NCI-H146 (cell line): ENCODE results near the gene BCL2A1.
"Not testable (repeated sequence)": the region's sequence is repeated elsewhere in the genome, so short reads cannot be mapped to it uniquely, and the experiment has no call there.

Experiments
- DNase-seq: peaks from one replicate; lab custom pipeline; 2025; lab: John Stamatoyannopoulos, UW

Gene BCL2A1

DNA sequence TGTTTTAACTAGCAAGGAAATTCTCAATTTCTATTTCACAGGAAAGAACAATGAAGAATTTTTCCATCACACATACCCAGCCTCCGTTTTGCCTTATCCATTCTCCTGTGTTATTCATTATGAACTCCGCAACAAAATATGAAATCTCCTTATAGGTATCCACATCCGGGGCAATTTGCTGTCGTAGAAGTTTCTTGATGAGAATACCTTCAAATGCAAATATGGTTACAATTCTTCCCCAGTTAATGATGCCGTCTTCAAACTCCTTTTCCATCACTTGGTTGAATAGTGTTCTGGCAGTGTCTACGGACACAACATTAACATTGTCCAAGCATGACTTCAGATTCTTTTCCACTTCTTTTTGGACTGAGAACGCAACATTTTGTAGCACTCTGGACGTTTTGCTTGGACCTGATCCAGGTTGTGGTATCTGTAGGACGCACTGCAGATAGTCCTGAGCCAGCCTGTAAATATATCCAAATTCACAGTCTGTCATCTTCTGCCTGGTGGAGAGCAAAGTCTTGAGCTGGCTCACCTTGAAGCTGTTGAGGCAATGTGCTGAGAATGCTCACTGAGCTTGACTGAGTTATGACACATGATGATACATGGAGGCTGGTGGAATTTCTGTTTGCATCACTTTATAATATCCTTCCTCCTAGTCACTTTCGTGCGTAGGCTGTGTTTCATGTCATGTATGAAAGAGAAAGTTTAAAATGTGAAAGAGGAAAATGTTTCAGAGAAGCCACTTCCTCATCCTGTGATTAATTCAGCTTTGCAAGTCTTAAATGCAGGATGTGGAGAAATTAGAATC lies at the start of gene BCL2A1:
BCL2A1 (minus strand) TSS at position 573 of the 811 bp plus-strand sequence; CDS start at position 496, 77 bp downstream.
- no peak for DNase-seq

DNA sequence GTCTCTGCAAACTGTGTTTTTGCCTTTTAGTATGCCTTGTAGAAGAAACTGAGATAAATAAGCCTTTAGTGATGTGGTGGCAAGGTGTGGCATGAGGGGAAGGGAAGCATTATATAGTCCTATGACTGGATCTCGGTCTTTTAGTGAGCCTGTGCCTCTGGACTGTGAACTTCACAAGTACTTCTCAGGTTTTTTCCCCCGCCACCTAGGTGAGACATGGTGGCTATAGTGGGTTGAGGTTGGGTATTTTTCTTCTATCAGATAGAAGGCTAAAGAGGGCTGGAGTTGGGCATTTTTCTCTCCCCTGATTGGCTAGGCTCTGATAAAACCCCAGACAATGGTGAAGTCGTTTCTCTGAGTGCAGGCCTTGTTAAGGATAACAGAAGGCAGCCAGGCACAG lies 49.7 kb upstream of the BCL2A1 start:
- DNase-seq, result no peak

DNA sequence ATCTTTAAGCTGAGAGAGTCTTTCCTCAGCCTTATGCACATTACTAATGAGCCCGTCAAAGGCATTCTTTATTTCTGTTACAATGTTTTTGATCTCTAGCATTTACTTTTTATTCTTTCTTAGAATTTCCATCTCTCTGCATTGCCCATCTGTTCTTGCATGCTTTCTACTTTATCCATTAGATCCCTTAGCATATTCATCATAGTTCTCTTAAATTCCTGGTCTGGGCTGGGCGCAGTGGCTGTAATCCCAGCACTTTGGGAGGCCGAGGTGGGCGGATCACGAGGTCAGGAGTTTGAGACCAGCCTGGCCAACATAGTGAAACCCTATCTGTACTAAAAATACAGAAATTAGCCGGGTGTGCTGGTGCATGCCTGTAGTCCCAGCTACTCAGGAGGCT lies 49.2 kb upstream of the BCL2A1 start:
- not testable (repeated sequence) for DNase-seq

DNA sequence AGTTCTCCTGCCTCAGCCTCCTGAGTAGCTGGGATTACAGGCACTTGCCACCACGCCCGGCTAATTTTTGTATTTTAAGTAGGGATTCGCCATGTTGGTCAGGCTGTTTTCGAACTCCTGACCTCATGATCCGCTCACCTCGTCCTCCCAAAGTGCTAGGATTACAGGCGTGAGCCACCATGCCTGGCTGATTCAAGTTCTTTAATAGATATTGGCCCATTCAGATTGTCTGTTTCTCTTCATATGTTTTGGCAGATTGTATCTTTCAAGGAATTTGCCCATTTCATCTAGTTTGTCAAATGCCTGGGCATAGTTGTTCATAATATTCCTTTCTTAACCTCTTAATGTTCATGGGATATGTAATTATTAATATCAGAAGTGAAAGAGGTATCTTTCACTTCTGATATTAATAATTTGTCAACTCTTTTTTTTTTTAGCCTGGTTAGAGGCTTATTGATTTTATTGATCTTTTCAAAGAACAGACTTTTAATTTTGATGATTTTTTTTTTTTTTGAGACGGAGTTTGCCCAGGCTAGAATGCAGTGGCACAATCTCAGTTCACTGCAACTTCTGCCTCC lies 48.3 kb upstream of the BCL2A1 start:
- DNase-seq, result no peak

DNA sequence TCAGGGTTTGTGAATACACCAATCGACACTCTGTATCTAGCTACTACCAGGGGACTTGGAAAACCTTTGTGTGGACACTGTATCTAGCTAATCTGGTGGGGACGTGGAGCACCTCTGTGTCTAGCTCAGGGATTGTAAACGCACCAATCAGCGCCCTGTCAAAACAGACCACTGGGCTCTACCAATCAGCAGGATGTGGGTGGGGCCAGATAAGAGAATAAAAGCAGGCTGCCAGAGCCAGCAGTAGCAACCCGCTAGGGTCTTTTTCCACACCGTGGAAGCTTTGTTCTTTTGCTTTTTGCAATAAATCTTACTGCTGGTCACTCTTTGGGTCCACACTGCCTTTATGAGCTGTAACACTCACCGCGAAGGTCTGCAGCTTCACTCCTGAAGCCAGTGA lies 46.1 kb upstream of the BCL2A1 start:
- DNase-seq, result not testable (repeated sequence)

DNA sequence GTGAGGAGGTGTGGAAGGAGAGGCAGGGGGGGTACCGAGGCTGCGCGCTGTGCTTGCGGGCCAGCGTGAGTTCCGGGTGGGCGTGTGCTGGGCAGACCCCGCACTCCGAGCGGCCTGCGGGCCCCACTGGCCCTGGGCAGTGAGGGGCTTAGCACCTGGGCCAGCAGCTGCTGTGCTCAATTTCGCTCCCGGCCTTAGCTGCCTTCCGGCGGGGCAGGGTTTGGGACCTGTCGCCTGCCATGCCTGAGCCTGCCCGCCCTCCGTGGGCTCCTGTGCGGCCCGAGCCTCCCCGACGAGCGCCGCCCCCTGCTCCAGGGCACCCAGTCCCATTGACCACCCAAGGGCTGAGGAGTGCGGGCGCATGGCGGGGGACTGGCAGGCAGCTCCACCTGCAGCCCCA lies 45.5 kb upstream of the BCL2A1 start:
- DNase-seq, result not testable (repeated sequence)

DNA sequence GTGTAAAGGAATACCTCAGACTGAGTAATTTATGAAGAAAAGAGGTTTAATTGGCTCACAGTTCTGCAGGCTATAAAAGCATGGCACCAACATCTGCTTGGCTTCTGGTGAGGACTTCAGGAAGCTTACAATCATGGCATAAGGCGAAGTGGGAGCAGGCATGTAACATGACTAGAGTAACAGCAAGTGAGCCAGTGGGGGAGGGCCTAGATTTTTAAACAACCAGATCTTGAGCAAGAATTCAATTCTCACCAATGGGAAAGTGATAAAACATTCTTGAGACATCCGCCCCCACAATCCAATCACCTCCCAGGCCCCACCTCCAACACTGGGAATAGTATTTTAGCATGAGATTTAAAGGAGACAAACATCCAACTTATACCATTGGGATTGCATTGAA lies 44.2 kb upstream of the BCL2A1 start:
- no peak for DNase-seq

DNA sequence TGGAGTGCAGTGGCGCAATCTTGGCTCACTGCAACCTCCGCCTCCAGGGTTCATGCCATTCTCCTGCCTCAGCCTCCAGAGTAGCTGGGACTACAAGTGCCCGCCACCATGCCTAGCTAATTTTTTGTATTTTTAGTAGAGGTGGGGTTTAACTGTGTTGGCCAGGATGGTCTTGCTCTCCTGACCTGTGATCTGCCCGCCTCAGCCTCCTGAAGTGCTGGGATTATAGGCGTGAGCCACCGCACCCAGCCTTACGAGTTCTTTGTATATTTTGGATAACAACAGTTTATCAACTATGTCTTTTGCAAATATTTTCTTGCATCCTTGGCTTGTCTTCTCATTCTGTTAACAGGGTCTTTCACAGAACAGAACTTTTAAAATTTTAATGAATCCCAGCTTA lies 43.2 kb upstream of the BCL2A1 start:
- DNase-seq, result not testable (repeated sequence)

DNA sequence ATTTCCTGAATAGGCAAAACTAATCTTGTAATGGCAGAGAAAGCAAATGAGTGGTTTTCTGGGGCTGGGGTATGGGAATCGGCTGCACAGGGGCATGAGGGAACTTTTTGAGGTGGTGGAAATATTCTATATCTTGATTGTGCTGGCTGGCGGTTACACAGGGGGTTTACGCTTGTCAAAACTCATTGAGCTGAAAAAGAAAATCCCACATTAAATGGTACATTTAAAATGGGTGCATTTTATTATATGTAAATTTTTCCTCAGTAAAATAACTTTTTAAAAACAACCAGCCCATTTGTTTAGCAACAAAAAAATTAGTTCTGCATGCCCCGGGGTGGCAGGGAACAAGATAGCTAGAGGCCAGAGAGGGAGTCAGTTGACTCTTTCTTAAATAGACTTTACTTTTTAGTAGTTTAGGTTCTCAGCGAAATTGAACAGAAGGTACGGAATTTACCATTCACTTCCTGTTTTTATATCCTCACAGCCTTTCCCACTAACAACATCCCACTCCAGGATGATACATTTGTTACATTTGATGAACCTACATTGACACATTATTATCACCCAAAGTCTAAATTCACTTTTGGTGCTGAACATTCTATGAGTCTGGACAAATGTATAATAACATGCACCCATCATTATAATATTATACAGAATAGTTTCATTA lies 41.2 kb upstream of the BCL2A1 start:
- DNase-seq, result no peak

DNA sequence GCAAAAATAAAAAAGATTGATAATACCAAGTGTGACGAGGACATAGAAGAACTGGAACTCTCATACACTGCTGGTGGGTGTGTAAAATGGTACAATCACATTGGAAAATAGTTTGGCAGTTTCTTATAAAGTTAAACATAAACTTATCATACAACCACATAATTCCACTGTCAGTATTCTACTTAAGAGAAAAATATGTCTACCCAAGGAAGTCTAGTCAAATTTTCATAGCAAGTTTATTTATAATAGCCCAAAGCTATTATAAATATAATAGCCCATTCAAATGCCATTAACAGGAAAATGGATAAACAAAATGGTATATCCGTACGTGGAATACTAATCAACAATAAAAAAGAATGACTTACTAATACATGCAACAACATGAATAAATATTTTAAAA lies 40.6 kb upstream of the BCL2A1 start:
- no peak for DNase-seq

DNA sequence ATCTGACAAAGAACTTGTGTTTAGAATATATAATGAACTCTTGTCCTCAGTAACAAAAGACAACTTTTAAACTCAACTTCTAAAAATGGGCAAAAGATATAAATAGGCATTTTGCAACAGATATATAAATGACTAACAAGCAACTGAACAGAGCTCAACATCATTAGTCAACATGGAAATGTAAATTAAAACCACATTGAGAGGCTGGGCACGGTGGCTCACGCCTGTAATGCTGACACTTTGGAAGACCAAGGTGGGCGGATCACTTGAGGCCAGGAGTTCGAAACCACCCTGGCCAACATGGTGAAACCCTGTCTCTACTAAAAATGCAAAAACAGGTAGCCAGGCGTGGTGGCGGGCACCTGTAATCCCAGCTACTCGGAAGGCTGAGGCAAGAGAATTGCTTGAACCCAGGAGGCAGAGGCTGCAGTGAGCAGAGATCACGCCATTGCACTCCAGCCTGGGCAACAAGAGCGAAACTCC lies 40.1 kb upstream of the BCL2A1 start:
- not testable (repeated sequence) for DNase-seq

DNA sequence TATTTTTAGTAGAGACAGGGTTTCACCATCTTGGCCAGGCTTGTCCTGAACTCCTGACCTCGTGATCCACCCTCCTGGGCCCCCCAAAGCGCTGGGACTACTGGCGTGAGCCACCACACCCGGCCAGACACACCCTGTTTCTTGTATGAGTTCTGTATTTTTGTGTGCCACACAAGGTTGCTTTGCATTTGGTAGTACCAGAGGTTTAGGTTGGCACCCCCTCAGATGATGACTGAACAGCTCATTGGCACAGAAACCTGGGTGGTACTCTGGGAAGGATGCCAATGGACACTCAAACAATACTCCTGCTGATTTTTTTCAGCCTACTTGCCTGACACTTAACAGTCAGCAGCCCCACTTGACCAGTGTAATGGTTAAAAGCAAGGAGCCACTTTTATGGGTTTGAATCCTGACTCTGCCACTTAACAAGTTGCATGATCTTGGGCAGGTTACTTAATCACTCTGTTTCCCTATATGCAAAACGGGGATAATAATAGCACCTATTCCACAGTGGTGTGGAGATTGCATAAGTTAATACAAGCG lies 39.2 kb upstream of the BCL2A1 start:
- DNase-seq, result no peak

DNA sequence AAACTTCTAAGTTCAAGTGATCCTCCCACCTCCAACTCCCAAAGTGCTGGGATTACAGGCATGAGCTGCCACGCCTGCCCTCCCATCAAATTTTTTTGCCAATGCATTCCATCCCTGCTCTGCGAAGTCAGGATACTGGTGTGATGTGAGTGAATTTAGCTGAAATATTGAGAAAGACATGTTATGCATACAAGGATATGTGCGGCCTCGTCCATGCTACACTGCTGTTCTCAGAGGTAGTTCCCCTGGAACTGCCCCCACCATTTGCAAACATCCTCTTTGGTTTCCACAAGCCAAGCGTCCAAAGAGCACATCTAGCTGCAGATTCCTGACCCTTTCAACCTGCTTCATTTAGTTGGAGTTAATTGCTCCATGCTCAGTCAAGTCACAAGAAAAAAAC lies 36.5 kb upstream of the BCL2A1 start:
- peak; percentile 3 for DNase-seq

DNA sequence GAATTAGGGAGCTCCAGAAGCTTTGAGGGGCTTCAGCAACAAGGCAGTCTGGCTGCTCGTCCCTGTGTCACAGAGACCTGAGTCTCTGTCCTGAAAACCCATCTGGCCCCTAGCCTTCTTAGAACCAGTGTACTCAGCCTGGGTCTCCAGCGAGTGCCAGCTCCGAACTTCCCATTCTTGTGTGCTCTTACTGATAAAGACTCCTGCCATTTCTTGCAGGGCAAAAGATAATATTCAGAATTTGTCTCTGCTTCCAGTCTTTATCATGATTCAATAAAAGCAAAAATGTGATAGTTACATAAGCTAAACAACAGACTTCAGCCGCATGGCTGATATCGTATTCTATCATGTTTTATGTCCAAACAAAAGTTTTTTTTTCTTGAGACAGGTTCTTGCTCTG lies 36.0 kb upstream of the BCL2A1 start:
- no peak for DNase-seq

DNA sequence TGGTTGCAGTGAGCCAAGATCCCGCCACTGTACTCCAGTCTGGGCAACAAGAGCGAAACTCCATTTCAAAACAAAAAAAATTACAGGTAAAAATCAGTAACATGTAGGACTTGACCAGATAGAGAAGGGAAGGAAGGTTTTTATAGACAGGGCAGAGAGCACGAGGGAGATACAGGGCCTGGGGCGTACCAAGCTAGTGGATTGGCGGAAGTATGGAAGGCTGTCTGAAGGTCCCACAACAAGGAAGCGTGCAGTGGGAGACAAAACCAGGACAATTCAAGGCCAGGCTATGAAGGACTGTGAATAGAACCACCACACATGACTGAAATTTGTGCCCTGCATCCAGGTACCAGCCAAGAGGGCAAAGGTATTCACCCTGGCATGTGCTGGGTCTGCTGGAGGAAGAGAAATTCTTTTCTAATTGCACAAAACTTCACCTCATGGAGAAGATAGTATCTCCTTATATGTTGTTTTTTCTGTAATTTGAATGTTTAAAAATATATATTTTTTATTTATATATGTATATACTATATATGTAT lies 33.0 kb upstream of the BCL2A1 start:
- DNase-seq, result no peak

DNA sequence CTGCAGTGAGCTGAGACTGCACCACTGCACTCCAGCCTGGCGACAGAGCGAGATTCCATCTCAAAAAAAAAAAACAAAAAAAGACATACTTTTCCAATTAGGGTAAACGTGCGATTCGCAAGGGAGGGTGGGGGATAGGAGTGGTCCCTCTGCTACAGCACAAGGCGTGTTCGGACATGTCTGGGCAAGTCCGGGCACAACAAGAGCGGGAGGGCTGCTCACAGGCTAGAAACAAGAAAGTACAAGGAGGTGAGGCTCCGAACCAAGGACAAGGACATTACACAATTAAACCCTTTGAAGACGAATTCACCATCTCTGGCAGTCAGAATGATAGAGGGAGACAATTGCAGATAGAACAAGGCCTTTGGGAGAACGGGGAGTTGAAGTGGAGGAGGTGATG lies 32.2 kb upstream of the BCL2A1 start:
- no peak for DNase-seq

DNA sequence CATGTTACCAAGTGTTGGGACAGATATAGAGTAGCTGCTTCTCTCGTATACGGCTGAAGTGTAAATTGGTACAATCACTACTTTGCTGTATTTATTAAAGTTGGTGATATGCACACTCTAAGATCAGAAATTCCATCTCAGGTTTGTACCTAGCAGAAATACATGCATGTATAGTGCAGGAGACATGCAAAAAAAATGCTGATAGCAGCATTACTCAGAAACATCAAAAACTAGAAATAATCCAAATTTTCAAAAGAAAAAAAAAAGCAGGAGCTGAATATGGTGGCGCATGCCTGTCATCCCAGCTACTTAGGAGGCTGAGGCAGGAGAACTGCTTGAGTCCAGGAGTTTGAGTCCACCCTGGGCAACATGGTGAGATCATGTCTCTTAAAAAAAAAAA lies 31.3 kb upstream of the BCL2A1 start:
- no peak for DNase-seq

DNA sequence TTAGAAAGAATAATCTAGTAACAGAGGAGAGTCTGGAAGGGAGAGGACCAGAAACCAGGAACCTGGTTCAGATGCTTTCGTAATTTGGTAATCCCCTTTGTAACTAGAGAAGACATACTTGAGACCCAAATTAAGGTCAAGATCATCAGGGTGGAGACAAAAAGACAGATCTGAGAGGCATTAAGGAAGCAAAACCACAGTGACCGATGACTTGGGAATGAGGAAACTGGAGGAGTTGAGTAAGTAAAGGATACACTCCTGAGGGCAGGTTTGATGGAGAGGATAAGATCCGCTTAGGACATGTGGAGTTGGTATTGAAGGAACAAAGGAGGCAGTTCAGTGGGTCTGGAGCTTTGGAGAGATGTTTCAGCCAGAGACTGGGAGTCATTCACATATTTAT lies 23.6 kb upstream of the BCL2A1 start:
- DNase-seq, result no peak

DNA sequence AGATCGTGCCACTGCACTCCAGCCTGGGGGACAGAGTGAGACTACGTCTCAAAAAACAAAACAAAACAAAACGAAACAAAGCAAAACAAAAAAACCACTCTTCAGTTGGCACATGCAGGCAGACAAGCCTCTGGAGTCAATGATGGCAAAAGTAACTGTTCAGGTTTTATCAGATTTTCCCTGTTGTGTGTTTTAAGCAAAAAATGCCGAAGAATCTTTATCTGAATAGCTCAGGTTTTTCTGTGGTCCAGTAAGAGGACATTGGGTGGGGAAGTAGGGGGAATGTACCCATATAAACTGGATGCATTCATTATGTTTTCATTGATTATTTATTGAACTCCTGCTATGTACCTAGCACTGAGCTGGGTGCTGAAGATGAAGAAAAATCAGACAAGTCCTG lies 20.8 kb upstream of the BCL2A1 start:
- no peak for DNase-seq

DNA sequence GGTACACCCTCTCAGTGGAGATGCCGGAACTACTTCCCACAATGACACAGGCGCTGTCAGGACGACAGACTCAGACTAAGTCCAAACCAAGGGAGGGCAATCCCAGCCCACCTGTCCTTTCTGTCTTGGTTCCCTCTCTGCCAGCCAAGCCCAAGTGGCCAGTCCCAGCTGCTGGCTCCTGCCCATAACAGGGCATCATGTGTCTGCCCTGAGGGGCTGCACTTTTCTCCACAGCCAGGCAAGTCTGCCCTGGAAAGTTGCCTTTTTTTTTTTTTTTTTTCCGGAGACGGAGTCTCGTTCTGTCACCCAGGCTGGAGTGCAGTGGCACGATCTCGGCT lies 20.0 kb upstream of the BCL2A1 start:
- DNase-seq, result no peak

DNA sequence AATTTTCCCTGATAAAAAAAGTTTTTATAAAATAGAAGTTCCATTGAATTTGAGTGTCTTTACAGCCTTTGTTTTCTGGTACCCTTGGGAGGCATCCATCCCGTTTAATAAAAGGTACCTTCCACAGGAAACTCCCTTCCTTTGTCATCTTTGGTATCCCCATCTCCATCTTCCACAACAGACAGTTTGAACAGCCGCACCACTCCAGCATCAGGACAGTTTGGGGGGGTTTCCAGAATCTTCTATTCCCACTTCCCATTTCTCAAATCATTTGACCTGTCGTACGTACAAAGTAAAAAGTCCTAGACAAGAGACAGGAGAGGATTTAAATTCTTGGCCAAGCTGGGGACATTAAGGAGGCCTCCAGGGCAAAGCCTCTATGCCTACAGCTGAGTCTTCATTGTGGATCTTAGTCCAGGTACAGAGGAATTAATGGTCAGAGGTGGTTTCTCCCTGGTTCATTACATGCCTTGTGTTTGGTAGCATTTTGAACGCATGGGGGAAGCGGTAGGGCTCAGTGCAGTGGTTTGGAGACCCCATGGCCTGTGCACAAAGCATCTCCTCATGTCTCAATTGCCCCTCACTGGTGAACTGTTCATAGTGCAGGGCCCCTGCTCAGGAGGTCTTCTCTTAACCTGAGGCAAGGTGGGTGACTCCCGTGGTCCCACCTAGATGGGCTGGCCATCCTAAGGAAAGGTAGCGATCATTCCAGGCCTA lies 19.4 kb upstream of the BCL2A1 start:
- DNase-seq, result no peak

DNA sequence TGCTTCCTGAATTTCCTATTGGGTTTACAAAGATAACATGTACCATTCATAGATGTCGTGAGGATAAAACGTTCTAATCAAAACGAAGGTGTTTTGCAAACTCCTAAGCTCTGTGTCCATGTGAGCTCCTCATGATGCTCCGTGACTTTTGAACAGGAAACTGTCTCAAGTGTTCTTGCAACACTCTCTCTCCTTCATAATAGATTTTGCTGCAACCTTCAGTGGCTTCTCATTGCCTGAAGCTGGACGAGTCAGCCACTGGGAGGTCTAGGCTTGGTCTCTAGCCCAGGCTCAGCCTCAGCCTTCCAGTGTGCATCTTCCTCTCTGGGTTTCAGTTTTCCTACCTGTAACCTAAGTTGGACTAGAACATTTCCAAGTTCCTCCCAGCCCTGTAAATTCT lies 18.7 kb upstream of the BCL2A1 start:
- DNase-seq, result no peak
